DND-41 (cell line): ENCODE measurements around the gene FBXW4.

ENCODE experiments used
- ATAC-seq: fragments of 200-7000 bp; cut with Tn5 transposase; 3 replicates; pipeline ENCODE4 v1.9.1; 2021; ENCODE audit warnings: low read depth; ENCODE audit not compliant: insufficient read depth
- DNase-seq: peaks from one replicate; pipeline ENCODE4 v3.0.0-alpha.2; 2020
- H2AFZ ChIP-seq: 2 replicates; pipeline ENCODE4 v1.6.0; 2012; ENCODE audit warnings: low read depth, low read length
- H3K27ac ChIP-seq: 2 replicates; pipeline ENCODE4 v1.5.1; 2012; ENCODE audit warnings: low read length, inconsistent platforms
- H3K27me3 ChIP-seq: fragments of 200-600 bp; sonication (generic); 2 replicates; pipeline ENCODE4 v1.6.0; 2012; ENCODE audit warnings: low read length, mild to moderate bottlenecking, inconsistent platforms; ENCODE audit not compliant: insufficient read depth, poor library complexity
- H3K36me3 ChIP-seq: 2 replicates; pipeline ENCODE4 v1.5.1; 2012; ENCODE audit warnings: low read length, inconsistent platforms; ENCODE audit not compliant: insufficient read depth
- H3K4me1 ChIP-seq: 2 replicates; pipeline ENCODE4 v1.5.1; 2012; ENCODE audit warnings: mild to moderate bottlenecking, low read length; ENCODE audit not compliant: insufficient read depth
- H3K4me2 ChIP-seq: 2 replicates; pipeline ENCODE4 v1.6.0; 2012; ENCODE audit warnings: mild to moderate bottlenecking, moderate library complexity, low read length, inconsistent platforms; ENCODE audit not compliant: insufficient read depth
- H3K4me3 ChIP-seq, 2 experiments: fragments of 200-600 bp in 1 of 2; shearing (Covaris generic) in 1 of 2; 2 replicates each; pipeline ENCODE4 v1.5.1; 2012 to 2016; ENCODE audit warnings: inconsistent platforms in 2 of 2, low read length in 2 of 2, mild to moderate bottlenecking in 2 of 2, low read depth in 1 of 2, moderate library complexity in 1 of 2
- H3K79me2 ChIP-seq: 2 replicates; pipeline ENCODE4 v1.6.0; 2012; ENCODE audit warnings: low read length, inconsistent platforms; ENCODE audit not compliant: insufficient read depth
- H3K9ac ChIP-seq: 2 replicates; pipeline ENCODE4 v1.6.0; 2012; ENCODE audit warnings: low read depth, mild to moderate bottlenecking, inconsistent platforms, low read length, moderate library complexity
- H3K9me3 ChIP-seq: 2 replicates; pipeline ENCODE4 v1.5.1; 2012; ENCODE audit warnings: low read length, moderate library complexity, mild to moderate bottlenecking, inconsistent platforms; ENCODE audit not compliant: insufficient read depth, severe bottlenecking
- H4K20me1 ChIP-seq: 2 replicates; pipeline ENCODE4 v1.6.0; 2012; ENCODE audit warnings: low read length; ENCODE audit not compliant: insufficient read depth
- CTCF ChIP-seq: IDR thresholded peaks from 2 replicates; pipeline ENCODE4 v1.5.1; 2012; ENCODE audit warnings: borderline replicate concordance, low read length, moderate library complexity, mild to moderate bottlenecking; ENCODE audit not compliant: poor library complexity, severe bottlenecking; ENCODE audit errors: extremely low read depth
- EZH2 ChIP-seq: IDR thresholded peaks from 3 replicates; pipeline ENCODE4 v1.6.1; 2012; ENCODE audit warnings: borderline replicate concordance, low read depth, mild to moderate bottlenecking, moderate library complexity, low read length, inconsistent platforms; ENCODE audit not compliant: severe bottlenecking

The FBXW4 gene

GRCh38 chr10:101572126-101572525, 122.8 kb downstream of the FBXW4 start:
- Histone ChIP-seq H3K4me1 (peaks cover 16% of the 10 kb centered on the region), H3K4me2 (no peak overlapping the region), H3K27me3 (no peaks in the 10 kb centered on the region), H3K36me3 (no peaks in the 10 kb centered on the region), H3K9me3 (no peaks in the 10 kb centered on the region), H3K4me3 (no peak overlapping the region), H2AFZ (no peak overlapping the region), H4K20me1 (0 out of 2 replicates have a peak, but pooled peaks cover 5% of the 10 kb centered on the region), H3K79me2 (no peaks in the 10 kb centered on the region), H3K27ac (no peak overlapping the region), H3K9ac (no peak overlapping the region)
- no peak for DNase-seq
- ATAC-seq, result no peak
- TF ChIP-seq CTCF (no peak), EZH2 (no peak)

GRCh38 chr10:101571271-101571925, 123.6 kb downstream of the FBXW4 start:
- no peak for DNase-seq
- Histone ChIP-seq H4K20me1 (0 out of 2 replicates have a peak, but pooled peaks cover 3% of the 10 kb centered on the region), H3K4me3 (no peak overlapping the region), H3K9ac (no peak overlapping the region; the same call in 1 of the 2 replicates), H3K79me2 (no peaks in the 10 kb centered on the region), H3K36me3 (no peaks in the 10 kb centered on the region), H2AFZ (no peak overlapping the region), H3K27ac (no peak overlapping the region), H3K4me2 (no peak overlapping the region), H3K4me1 (peaks cover 16% of the 10 kb centered on the region), H3K9me3 (no peaks in the 10 kb centered on the region), H3K27me3 (no peaks in the 10 kb centered on the region)
- ATAC-seq, result no peak
- TF ChIP-seq EZH2 (no peak), CTCF (no peak)

- peak overlapping the region; percentile 63; the same call in 1 of the 2 replicates for H3K27ac ChIP-seq
- H3K79me2 ChIP-seq, result no peaks in the 10 kb centered on the region
- H2AFZ ChIP-seq, result peak overlapping the region; percentile 96
- no peaks in the 10 kb centered on the region for H3K36me3 ChIP-seq
- H3K4me1 ChIP-seq, result peaks cover 16% of the 10 kb centered on the region
- H4K20me1 ChIP-seq, result 0 out of 2 replicates have a peak, but pooled peaks cover 1% of the 10 kb centered on the region
- H3K9me3 ChIP-seq, result no peaks in the 10 kb centered on the region
- H3K4me2 ChIP-seq, result peak overlapping the region; percentile 97
- no peak for ATAC-seq
- H3K4me3 ChIP-seq, result peak overlapping the region in 1 of 2 experiments; percentile 60; a peak in 3 of 4 replicates
- no peak for DNase-seq
- H3K9ac ChIP-seq, result peak overlapping the region; percentile 59
- TF ChIP-seq CTCF (no peak), EZH2 (no peak)
- H3K27me3 ChIP-seq, result no peaks in the 10 kb centered on the region
Observed at GRCh38 chr10:101570428-101571270, 124.3 kb downstream of the FBXW4 start.
